GM19193 (cell line): ENCODE results near the gene ARL10.

Experiments
- POLR2A ChIP-seq: IDR thresholded peaks from 4 replicates; pipeline ENCODE4 v1.6.1; 2011; ENCODE audit not compliant: insufficient read depth, insufficient read length; ENCODE audit errors: extremely low read depth

ARL10 gene

GRCh38 chr5:176353533-176353932 lies 11.8 kb upstream of the ARL10 start:
- no peak for TF ChIP-seq POLR2A

GRCh38 chr5:176355400-176356178 lies 9.7 kb upstream of the ARL10 start:
- no peak for TF ChIP-seq POLR2A

GRCh38 chr5:176356179-176356566 lies 9.1 kb upstream of the ARL10 start:
- no peak for TF ChIP-seq POLR2A

DNA sequence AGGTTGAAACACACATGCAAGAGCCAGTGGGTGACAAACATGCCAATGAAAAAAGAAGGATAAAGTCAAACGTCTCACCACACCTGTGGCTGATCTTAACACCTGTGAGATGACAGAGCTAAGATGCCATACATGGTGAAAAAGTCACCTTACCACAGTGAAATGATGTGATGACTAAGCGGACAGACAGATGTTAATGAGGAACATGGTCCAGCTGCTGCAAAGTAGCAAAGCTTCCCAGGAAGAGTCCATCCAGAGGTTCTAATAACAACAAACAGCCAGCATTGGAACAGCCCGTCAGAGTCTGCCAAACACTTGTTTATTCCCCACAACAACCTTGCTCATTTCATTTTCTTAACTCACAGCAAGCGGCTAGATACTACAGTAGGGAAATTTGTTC lies 5.6 kb upstream of the ARL10 start:
- no peak for TF ChIP-seq POLR2A

GRCh38 chr5:176360894-176361436 lies 4.3 kb upstream of the ARL10 start:
- TF ChIP-seq POLR2A, result no peak

DNA sequence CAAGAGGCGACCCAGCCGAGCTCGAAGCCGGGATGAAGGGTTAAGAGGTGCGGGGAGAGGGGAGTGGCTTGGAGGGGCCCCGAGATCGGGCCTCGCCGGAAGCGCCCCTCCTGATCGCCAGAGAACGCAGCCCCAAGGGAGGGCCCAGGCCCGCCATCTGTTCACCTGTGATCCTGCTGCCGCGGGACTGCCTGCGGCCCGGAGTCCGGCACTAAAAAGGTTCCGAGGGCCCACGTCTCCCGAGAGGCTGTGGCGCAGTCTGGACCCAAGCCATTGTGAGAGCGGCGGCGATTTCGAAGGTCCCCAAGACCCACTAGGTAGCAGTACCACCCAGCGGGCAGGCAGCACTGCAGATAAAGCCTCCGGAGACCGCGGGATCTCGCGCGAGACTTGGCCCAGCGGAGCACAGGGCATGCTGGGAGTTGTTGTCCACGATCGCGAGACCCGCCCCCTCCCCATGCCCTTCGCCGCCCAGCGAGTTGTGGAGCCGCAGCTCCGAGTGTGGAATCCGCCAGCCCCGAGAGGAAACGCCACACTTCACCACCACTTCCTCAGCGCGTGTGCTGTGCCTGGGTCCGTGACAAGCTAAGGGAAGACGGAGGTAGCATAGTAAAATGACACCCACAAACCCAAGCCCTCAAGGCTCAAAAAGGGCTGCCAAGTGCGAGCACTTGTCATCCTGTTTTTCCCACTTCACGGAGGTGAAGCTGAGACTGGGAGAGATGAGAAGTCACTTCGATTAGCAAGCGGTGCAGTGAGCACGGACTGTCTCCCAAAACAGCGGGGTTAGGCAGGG lies 3.7 kb upstream of the ARL10 start, which contains the start of gene KIAA1191:
Gene KIAA1191 (minus strand): TSS at position 328 of the 796 bp plus-strand sequence. CDS start 2,256 bp downstream, outside the sequence.
- TF ChIP-seq POLR2A, result peak; percentile 98

GRCh38 chr5:176362233-176362490 lies 3.1 kb upstream of the ARL10 start:
- TF ChIP-seq POLR2A, result no peak

GRCh38 chr5:176364765-176365350 lies 429 bp upstream of the ARL10 start:
- TF ChIP-seq POLR2A, result peak; percentile 57

DNA sequence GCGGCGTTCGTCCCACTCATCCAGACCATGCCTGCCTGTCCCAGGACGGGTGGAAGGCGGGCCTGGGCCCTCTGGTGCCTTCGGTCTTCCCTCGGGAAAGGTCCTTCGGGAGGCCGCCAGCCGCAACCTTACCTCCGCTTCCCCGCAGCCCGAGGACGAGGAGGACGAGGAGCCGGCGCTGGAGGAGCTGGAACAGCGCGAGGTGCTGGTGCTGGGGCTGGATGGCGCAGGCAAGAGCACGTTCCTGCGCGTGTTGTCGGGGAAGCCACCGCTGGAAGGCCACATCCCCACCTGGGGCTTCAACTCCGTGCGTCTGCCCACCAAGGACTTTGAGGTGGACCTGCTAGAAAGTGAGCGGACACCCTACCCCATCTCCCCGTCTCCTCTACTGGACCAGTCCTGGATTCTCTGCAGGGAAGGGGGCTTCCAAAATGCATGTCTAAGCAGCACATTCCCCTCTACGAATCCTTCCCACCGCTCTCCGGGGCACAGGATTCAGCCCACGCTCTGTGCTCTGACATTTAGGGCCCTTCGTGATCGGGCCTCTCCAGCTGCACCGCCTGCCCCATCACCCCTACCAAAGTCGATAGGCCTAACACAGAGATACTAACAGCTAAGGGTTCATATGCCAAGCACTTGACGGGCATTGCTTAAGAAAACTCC lies 1.1 kb downstream of the ARL10 start:
- TF ChIP-seq POLR2A, result no peak

- TF ChIP-seq POLR2A, result no peak
Measured at GRCh38 chr5:176368726-176369125, 3.4 kb downstream of the ARL10 start.

- TF ChIP-seq POLR2A, result no peak
Measured at GRCh38 chr5:176369934-176370711, 4.8 kb downstream of the ARL10 start.

DNA sequence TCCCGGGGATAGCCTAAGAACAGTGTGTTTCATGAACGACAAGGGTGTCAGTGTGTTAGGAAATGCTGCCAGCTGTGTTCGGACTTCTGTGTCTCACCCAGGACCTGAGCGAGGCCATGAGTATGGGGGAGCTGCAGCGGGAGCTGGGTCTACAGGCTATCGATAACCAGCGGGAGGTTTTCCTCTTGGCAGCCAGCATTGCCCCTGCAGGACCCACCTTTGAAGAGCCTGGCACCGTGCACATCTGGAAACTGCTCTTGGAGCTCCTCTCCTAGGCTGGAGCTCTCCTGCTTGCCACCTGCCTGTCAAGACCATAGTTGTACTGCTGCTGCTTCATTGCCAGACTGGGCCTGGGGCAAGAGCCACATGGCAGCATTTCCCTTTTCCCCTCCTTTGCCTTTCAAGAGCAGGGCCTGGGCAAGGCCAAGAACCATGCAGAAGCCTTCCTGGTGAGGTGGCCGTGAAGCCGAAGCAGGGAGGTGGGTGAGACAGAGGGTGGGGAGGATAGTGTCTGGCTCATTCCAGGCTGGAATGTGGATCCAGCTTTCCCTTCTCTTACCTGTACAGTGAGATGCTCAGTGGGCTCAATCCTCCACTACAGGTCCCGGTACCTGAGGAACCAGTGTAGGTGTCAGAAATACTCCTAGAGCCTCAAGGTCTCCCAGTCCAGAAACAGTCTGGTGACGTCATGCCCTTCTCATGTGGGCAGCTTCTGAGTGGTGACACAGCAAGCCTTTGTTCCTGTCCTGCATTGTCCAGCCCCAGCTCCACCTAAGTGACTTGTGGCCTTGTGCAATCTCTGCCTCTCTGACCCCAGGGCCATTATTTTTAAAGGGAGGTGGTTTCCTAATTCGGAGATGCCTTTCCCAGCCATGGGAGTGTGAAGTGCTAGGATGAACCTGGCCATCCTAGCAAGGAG lies 6.6 kb downstream of the ARL10 start:
- no peak for TF ChIP-seq POLR2A

DNA sequence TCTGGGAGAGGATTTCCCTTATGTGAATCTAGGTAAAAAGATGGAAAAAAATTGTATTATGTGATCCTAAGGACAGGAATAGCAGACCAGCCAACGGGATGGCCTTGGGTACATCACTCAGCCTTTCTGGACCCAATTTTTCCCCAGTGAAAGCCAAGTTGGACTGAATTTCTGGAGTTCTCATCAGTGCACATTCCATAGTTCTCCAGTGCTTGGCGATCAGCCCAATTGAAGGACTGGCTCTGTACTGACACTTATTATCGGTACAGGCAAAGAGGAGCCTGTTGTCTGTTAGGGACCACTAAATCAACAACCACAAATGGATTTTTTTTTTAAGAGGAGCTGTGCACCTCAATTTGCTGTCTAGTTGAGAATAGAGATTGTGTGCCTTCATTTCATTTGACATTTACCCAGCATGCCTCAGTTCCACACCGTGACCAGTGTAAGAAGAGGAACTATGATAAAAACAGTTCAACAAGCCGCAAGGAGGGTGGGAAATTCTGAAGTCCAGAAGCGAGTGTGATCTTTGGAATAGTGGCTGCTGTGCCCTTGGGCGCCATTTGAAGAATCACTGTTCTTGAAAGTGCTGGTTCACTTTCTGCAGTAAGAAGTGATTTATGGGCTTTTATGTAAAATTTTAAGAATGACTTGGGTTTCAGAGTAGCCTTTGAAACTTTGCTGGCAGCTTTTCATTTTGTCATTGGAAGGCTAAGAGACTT lies 8.0 kb downstream of the ARL10 start:
- no peak for TF ChIP-seq POLR2A
